K562 (cell line): ENCODE measurements around the gene KPTN. TPM values are rescaled to one million over a fixed set of nuclear protein-coding genes. Genes with fewer than 3 reads are reported as not detected.

Source experiments
- ATAC-seq: fragments of 200-7000 bp; cut with Tn5 transposase; 3 replicates; pipeline ENCODE4 v1.9.1; 2020; ENCODE audit warnings: moderate library complexity
- BruUV-seq: library from RNA; stranded (reverse); fragments of 400-500 nt; replicated peaks from 2 replicates; lab custom pipeline; 2021; lab: Mats Ljungman, UMichigan
- CTCF ChIA-PET: fragments of 300-600 bp; formaldehyde crosslinking; extraction: SDS; loops from one replicate; lab custom pipeline; 2021; ENCODE audit warnings: low intra/inter-chr PET ratio; lab: Yijun Ruan, JAX
- POLR2A ChIA-PET: fragments of 300-600, 350-650 bp; sonication (Branson Sonifier 250); formaldehyde crosslinking; extraction: SDS; loops from one replicate; lab custom pipeline; 2021; ENCODE audit warnings: antibody characterized with exemption, inconsistent platforms; lab: Yijun Ruan, JAX
- DNase-seq, 4 experiments: peaks; one replicate each; pipeline versions ENCODE4 v3.0.0 to v3.0.0-alpha.2; 2011 to 2018; ENCODE audit warnings: low spot score in 3 of 4, mixed read lengths in 3 of 4; ENCODE audit errors: extremely low read depth in 1 of 4
- FAIRE-seq: peaks from 2 replicates; lab custom pipeline; 2011; peaks lifted over from hg19 to GRCh38; lab: Jason Lieb, UNC
- H2AFZ ChIP-seq: 2 replicates; pipeline ENCODE4 v1.6.0; 2011; ENCODE audit warnings: low read depth, low read length, control low read depth, inconsistent platforms
- H3K27ac ChIP-seq: fragments of 200-600 bp; 3 replicates; pipeline ENCODE4 v1.8.0; 2011; ENCODE audit warnings: low read depth, mild to moderate bottlenecking, control low read depth, inconsistent platforms, low read length, moderate library complexity, mixed read lengths; ENCODE audit errors: extremely low read depth
- H3K27me3 ChIP-seq, 2 experiments: fragments of 300-600 bp in 1 of 2; 2 replicates in 1 of 2; 3 replicates in 1 of 2; pipeline versions ENCODE4 v1.6.0 to v1.8.0; 2011; ENCODE audit warnings: inconsistent platforms in 2 of 2, low read length in 2 of 2, mild to moderate bottlenecking in 1 of 2, mixed read lengths in 1 of 2, moderate library complexity in 1 of 2; ENCODE audit not compliant: control insufficient read depth in 2 of 2, insufficient read depth in 2 of 2
- H3K36me3 ChIP-seq: fragments of 300-600 bp; 3 replicates; pipeline ENCODE4 v1.8.0; 2011; ENCODE audit warnings: mild to moderate bottlenecking, low read length, inconsistent platforms; ENCODE audit not compliant: control insufficient read depth, insufficient read depth
- H3K4me1 ChIP-seq, 2 experiments: fragments of 200-600 bp in 1 of 2; replicated peaks in 1 of 2; 2 replicates in 1 of 2; 3 replicates in 1 of 2; pipeline versions ENCODE4 v1.5.1 to v1.8.0; 2011; ENCODE audit warnings: inconsistent platforms in 2 of 2, low read length in 2 of 2, mild to moderate bottlenecking in 1 of 2, mixed read lengths in 1 of 2, moderate library complexity in 1 of 2; ENCODE audit not compliant: control insufficient read depth in 2 of 2, insufficient read depth in 2 of 2
- H3K4me2 ChIP-seq: 2 replicates; pipeline ENCODE4 v1.6.1; 2011; ENCODE audit warnings: low read length, control low read depth, inconsistent platforms, mixed read lengths; ENCODE audit not compliant: insufficient read depth
- H3K4me3 ChIP-seq: fragments of 200-600 bp; sonication (generic), shearing (Covaris generic); 2 replicates; pipeline ENCODE4 v1.5.1; 2016; ENCODE audit warnings: control low read depth, inconsistent platforms
- H3K79me2 ChIP-seq: fragments of 200-600 bp; 3 replicates; pipeline ENCODE4 v1.8.0; 2011; ENCODE audit warnings: low read length, inconsistent platforms; ENCODE audit not compliant: control insufficient read depth, insufficient read depth
- H3K9ac ChIP-seq, 2 experiments: 2 replicates each; pipeline versions ENCODE4 v1.6.0 to v1.6.1; 2011; ENCODE audit warnings: low read depth in 2 of 2, low read length in 2 of 2, control low read depth in 1 of 2, inconsistent platforms in 1 of 2, mild to moderate bottlenecking in 1 of 2, mixed read lengths in 1 of 2; ENCODE audit not compliant: insufficient read depth in 1 of 2
- H3K9me1 ChIP-seq: one replicate; pipeline ENCODE4 v1.6.0; 2011; ENCODE audit warnings: inconsistent platforms, mild to moderate bottlenecking, low read length, moderate library complexity; ENCODE audit not compliant: control insufficient read depth, insufficient read depth
- H3K9me3 ChIP-seq: replicated peaks from 2 replicates; pipeline ENCODE4 v1.5.1; 2011; ENCODE audit warnings: low read depth, low read length, inconsistent platforms; ENCODE audit not compliant: control insufficient read depth, insufficient read depth
- H4K20me1 ChIP-seq: replicated peaks from 2 replicates; pipeline ENCODE4 v1.6.1; 2011; ENCODE audit warnings: low read length, inconsistent platforms, mixed read lengths; ENCODE audit not compliant: control insufficient read depth, insufficient read depth
- EWSR1 ChIP-seq: fragments of 450-650 bp; IDR thresholded peaks from 2 replicates; pipeline ENCODE4 v1.6.1; 2018; ENCODE audit warnings: borderline replicate concordance, mild to moderate bottlenecking, low read depth, moderate library complexity; ENCODE audit not compliant: partially characterized antibody
- HSF4 ChIP-seq: fragments of 250-450 bp; sonication (Bioruptor Pico); IDR thresholded peaks from 2 replicates; pipeline ENCODE4 v2.1.2; 2022; ENCODE audit warnings: mild to moderate bottlenecking, moderate library complexity, borderline replicate concordance
- POLR3G ChIP-seq: IDR thresholded peaks from 2 replicates; pipeline ENCODE4 v1.6.1; 2011; ENCODE audit not compliant: insufficient read length, insufficient replicate concordance; ENCODE audit errors: extremely low read depth
- PURB ChIP-seq: sonication (generic); formaldehyde crosslinking; IDR thresholded peaks from 2 replicates; pipeline ENCODE4 v1.9.0; 2021; ENCODE audit warnings: low read depth, mild to moderate bottlenecking, missing genetic modification reagents
- TFAP4 ChIP-seq: sonication (generic); formaldehyde crosslinking; IDR thresholded peaks from 2 replicates; pipeline ENCODE4 v1.8.0; 2022; ENCODE audit warnings: missing genetic modification reagents, mild to moderate bottlenecking, moderate library complexity, borderline replicate concordance
- ZBTB2 ChIP-seq: fragments of 450-650 bp; IDR thresholded peaks from 2 replicates; pipeline ENCODE4 v1.6.1; 2016; ENCODE audit warnings: antibody characterized with exemption
- ZNF586 ChIP-seq: fragments of 450-650 bp; formaldehyde crosslinking; conservative IDR thresholded peaks from 2 replicates; pipeline ENCODE4 v1.4.0; 2020; ENCODE audit warnings: mild to moderate bottlenecking, moderate library complexity
- ZNF695 ChIP-seq: fragments of 450-650 bp; formaldehyde crosslinking; IDR thresholded peaks from 2 replicates; pipeline ENCODE4 v1.4.0; 2020; ENCODE audit warnings: mild to moderate bottlenecking, moderate library complexity
- ZNF717 ChIP-seq: fragments of 250-450 bp; sonication (Bioruptor Pico); IDR thresholded peaks from 2 replicates; pipeline ENCODE4 v1.5.0; 2021
- ZNF764 ChIP-seq: fragments of 250-450 bp; sonication (Bioruptor Pico); IDR thresholded peaks from 2 replicates; pipeline ENCODE4 v1.4.0; 2020; ENCODE audit warnings: low read depth, mild to moderate bottlenecking, moderate library complexity
- WGBS: fragments of 100-300 bp; shearing (Covaris generic); methylation state at CpG from one replicate; pipeline ENCODE4 v1.1.6; 2016; ENCODE audit warnings: low coverage, mixed read lengths; ENCODE audit not compliant: insufficient coverage; ENCODE audit errors: missing lambda C conversion rate; 5-methylcytosine and 5-hydroxymethylcytosine counted together
- in situ Hi-C: fragments of 300-500 bp; cut with MboI; formaldehyde crosslinking; loops from 4 replicates; pipeline ENCODE4 v1.15.0; 2018; ENCODE audit warnings: inconsistent platforms, mixed read lengths
- intact Hi-C: fragments of 100-400 bp; cut with micrococcal nuclease; formaldehyde crosslinking; loops from 2 replicates; pipeline ENCODE4 v1.14.2; 2022
- polyA plus RNA-seq, 8 experiments: library from polyadenylated mRNA; depleted of rRNA in 4 of 8; stranded (reverse) in 5 of 8; unstranded in 3 of 8; fragments of >200 nt; fragmentation: Nextera tagmentation in 2 of 8; fragmentation: Illumina TruSeq in 1 of 8; extraction: Ambion mirVana in 2 of 8; extraction: Trizol in 1 of 8; gene quantifications; 2 replicates each; pipeline versions ENCODE4 v1.2.1 to v1.2.3, GENCODE V29; 2011 to 2014; ENCODE audit warnings: inconsistent platforms in 1 of 8, missing spikeins in 1 of 8
- total RNA-seq, 7 experiments: library from RNA; depleted of rRNA in 6 of 7; stranded (reverse); fragments of >200 nt in 6 of 7; fragmentation: Illumina TruSeq in 2 of 7; extraction: Trizol in 2 of 7; gene quantifications; 2 replicates each; pipeline versions ENCODE4 v1.2.1 to v1.2.3, GENCODE V29; 2011 to 2021; ENCODE audit warnings: low replicate concordance in 1 of 7

Gene KPTN
- total and polyA plus RNA-seq, 9 of the 15 experiments (the other 6 are each of a cell fraction or from before 2014, with no cell fraction given): 0.56 to 18.2 (median 8.5) TPM

GRCh38 chr19:47467914-47468313 lies 16.1 kb downstream of the KPTN start:
- Histone ChIP-seq H3K79me2 (no peaks in the 10 kb centered on the region), H3K4me1 (peaks cover 6 to 40% of the 10 kb centered on the region in 2 experiments)
- intact Hi-C loops: no loop called here
- TF ChIP-seq PURB (CRISPR knock-in tag): no peak
- no peak for TF ChIP-seq ZNF586
- no peak for TF ChIP-seq ZNF764 (CRISPR knock-in tag)
- TF ChIP-seq POLR3G: no peak
- TF ChIP-seq EWSR1: no peak
- no peak for TF ChIP-seq HSF4
- TF ChIP-seq, all 486 proteins: peak for 0
- no peak overlapping the region for H3K27ac ChIP-seq
- no peaks in the 10 kb centered on the region for H3K36me3 ChIP-seq
- H2AFZ ChIP-seq: no peak overlapping the region
- no TSS peak for BruUV-seq
- 28% methylated on average over 8 of the region's 9 CpGs for WGBS
- H3K27me3 ChIP-seq: peaks cover 29 to 61% of the 10 kb centered on the region in 2 experiments
- no peak for ATAC-seq
- H3K9ac ChIP-seq: 0 out of 4 replicates have a peak overlapping the region, but pooled peaks of 1 of the 2 experiments have one; percentile 5
- no peak overlapping the region for H3K4me2 ChIP-seq
- FAIRE-seq: no peak
- POLR2A ChIA-PET: interaction anchor here (0.7 to 1.7 kb wide), 2 partner anchors 11 to 14 kb away, joined by 3 to 4 read pairs; no protein-coding TSS in a partner anchor
- H3K9me1 ChIP-seq: no peaks in the 10 kb centered on the region
- CTCF ChIA-PET: no interaction called here
- H4K20me1 ChIP-seq: peaks cover 18% of the 10 kb centered on the region; the same call in 1 of the 2 replicates
- no peak overlapping the region for H3K4me3 ChIP-seq
- DNase-seq: no peak
- H3K9me3 ChIP-seq: no peaks in the 10 kb centered on the region
- in situ Hi-C loops: no loop called here

GRCh38 chr19:47465957-47466356 lies 18.1 kb downstream of the KPTN start:
- Histone ChIP-seq H3K27ac (no peak overlapping the region), H3K4me3 (no peak overlapping the region), H3K79me2 (no peaks in the 10 kb centered on the region), H3K4me2 (no peak overlapping the region), H3K9me1 (no peaks in the 10 kb centered on the region), H4K20me1 (0 out of 2 replicates have a peak, but pooled peaks cover 14% of the 10 kb centered on the region), H3K9ac (no peak overlapping the region), H3K36me3 (no peaks in the 10 kb centered on the region), H2AFZ (no peak overlapping the region), H3K9me3 (no peaks in the 10 kb centered on the region), H3K4me1 (peaks cover 2 to 25% of the 10 kb centered on the region in 2 experiments; a peak in 4 of 5 replicates), H3K27me3 (peaks cover 37 to 67% of the 10 kb centered on the region in 2 experiments)
- ATAC-seq (no peak), FAIRE-seq (no peak), DNase-seq (no peak)
- no TSS peak for BruUV-seq
- intact Hi-C loops (no loop called here), in situ Hi-C loops (no loop called here)
- CTCF ChIA-PET: no interaction called here
- POLR2A ChIA-PET: no interaction called here
- 12% methylated on average over 26 of the region's 27 CpGs for WGBS
- TF ChIP-seq ZNF695 (CRISPR knock-in tag) (no peak), TFAP4 (CRISPR knock-in tag) (no peak), ZNF717 (CRISPR knock-in tag) (no peak), ZBTB2 (no peak)
